Lower leg skin (tissue), 3 donors: Measurements from ENCODE around the gene DTX2.

Experiments used
- POLR2A ChIP-seq, 2 donors: fragments of 450-650 bp; IDR thresholded peaks; one replicate each; pipeline ENCODE4 v1.6.1; 2016 to 2017; ENCODE audit warnings: antibody characterized with exemption in 2 of 2, mild to moderate bottlenecking in 1 of 2, moderate library complexity in 1 of 2
- TF ChIP-seq, protein P1 (sequence below), 3 donors: fragments of 450-650 bp; IDR thresholded peaks; one replicate each; pipeline ENCODE4 v1.5.1; 2016; ENCODE audit warnings: antibody characterized with exemption in 3 of 3, mild to moderate bottlenecking in 3 of 3, moderate library complexity in 2 of 3

DNA sequence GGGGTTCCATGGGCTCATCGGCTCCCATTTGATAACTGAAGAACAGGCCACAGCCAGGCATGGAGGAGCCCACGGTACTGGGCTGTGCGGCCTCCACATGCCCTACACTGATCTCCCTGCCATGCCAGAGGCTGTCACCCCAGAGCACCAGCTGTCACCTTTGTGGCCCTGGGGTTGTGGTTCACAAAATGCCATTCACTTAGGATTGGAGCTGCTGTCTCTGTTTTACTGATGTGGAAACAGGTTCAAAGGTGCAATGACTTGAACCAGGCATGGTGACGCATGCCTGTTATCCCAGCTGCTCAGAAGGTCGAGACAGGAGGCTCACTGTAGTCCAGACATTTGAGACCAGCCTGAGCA, 44.6 kb downstream of the DTX2 start:
- TF ChIP-seq, protein P1, sequence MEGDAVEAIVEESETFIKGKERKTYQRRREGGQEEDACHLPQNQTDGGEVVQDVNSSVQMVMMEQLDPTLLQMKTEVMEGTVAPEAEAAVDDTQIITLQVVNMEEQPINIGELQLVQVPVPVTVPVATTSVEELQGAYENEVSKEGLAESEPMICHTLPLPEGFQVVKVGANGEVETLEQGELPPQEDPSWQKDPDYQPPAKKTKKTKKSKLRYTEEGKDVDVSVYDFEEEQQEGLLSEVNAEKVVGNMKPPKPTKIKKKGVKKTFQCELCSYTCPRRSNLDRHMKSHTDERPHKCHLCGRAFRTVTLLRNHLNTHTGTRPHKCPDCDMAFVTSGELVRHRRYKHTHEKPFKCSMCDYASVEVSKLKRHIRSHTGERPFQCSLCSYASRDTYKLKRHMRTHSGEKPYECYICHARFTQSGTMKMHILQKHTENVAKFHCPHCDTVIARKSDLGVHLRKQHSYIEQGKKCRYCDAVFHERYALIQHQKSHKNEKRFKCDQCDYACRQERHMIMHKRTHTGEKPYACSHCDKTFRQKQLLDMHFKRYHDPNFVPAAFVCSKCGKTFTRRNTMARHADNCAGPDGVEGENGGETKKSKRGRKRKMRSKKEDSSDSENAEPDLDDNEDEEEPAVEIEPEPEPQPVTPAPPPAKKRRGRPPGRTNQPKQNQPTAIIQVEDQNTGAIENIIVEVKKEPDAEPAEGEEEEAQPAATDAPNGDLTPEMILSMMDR (IDR thresholded peaks at IDR 0.05) = no peak
- TF ChIP-seq POLR2A (IDR thresholded peaks at IDR 0.05) = no peak
